Right atrium auricular region (tissue), 2 donors: ENCODE results near the gene VAPA. TPM values are rescaled to one million over a fixed set of nuclear protein-coding genes. Genes with fewer than 3 reads are reported as not detected.
"Not testable (repeated sequence)": the region's sequence is repeated elsewhere in the genome, so short reads cannot be mapped to it uniquely, and the experiment has no call there.

Experiments used
- DNase-seq: peaks from one replicate; pipeline ENCODE4 v3.0.0-alpha.2; 2019; ENCODE audit warnings: low spot score
- H3K27ac ChIP-seq, 2 donors: fragments of 200-600 bp; sonication (generic); 1 replicate in 1 of 2; 2 replicates in 1 of 2; pipeline ENCODE4 v1.5.1; 2016 to 2019
- H3K27me3 ChIP-seq, 2 donors: fragments of 200-600 bp; sonication (generic); one replicate each; pipeline versions ENCODE4 v1.5.1 to v1.6.0; 2017 to 2019
- H3K36me3 ChIP-seq: fragments of 200-600 bp; sonication (generic); one replicate; pipeline ENCODE4 v1.5.1; 2016
- H3K4me1 ChIP-seq, 2 donors: fragments of 200-600 bp; sonication (generic); one replicate each; pipeline versions ENCODE4 v1.5.1 to v1.6.0; 2017 to 2019
- H3K4me3 ChIP-seq, 2 donors: fragments of 200-600 bp; sonication (generic); 1 replicate in 1 of 2; 2 replicates in 1 of 2; pipeline ENCODE4 v1.5.1; 2017 to 2019; ENCODE audit warnings: mild to moderate bottlenecking in 1 of 2, moderate library complexity in 1 of 2
- H3K9me3 ChIP-seq, 2 donors: fragments of 200-600 bp; sonication (generic); one replicate each; pipeline ENCODE4 v1.5.1; 2019
- total RNA-seq, 2 donors: library from RNA; depleted of rRNA; stranded (reverse); fragments of >200 nt; gene quantifications; one replicate each; pipeline ENCODE4 v1.1.0, GENCODE V29; 2016
- TF ChIP-seq, protein P1 (sequence below), 2 donors: fragments of 200-600 bp; sonication (generic); IDR thresholded peaks; one replicate each; pipeline ENCODE4 v1.5.1; 2019; ENCODE audit warnings: antibody characterized with exemption in 2 of 2

VAPA gene
- total RNA-seq, 2 donors from 2014 or later = 213 to 227 TPM

DNA sequence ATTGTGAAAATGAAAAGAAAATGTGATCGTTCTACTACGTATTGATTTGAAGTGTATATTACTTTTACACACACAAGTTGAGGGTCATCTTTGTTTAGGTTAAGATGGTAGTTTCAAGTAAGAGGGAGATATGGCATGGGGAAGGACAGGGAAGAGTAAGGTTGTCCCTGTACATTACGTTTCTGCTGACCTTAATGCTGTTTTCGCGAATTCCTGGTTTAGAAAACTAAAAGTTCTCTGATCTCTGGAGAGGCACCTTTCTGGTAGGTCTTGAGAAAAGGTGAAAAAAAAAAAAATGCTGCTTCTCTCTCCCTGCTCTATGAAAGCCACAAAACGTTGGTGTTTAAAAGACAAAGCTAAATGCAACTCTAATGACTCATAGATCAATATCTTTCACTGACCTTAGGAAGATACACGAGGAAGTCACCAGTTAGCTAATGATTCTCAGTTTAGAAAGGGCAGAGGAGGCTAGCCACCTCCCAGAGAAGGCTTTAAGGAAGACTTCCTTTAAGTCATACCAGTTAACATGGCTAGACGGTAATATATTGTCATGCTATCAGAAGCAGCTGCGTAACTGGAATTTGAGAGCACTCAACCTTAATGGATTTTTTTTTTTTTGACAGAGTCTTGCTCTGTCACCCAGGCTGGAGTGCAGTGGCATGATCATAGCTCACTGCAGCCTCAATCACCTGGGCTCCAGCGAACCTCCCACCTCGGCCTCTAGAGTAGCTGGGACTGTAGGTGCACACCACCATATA is 14.8 kb upstream of the VAPA start:
- Histone ChIP-seq H3K9me3 (no peaks in the 10 kb centered on the region), H3K4me3 (no peak overlapping the region), H3K27ac (no peak overlapping the region), H3K4me1 (no peaks in the 10 kb centered on the region), H3K27me3 (no peaks in the 10 kb centered on the region), H3K36me3 (no peaks in the 10 kb centered on the region)
- no peak for DNase-seq
- TF ChIP-seq, protein P1, sequence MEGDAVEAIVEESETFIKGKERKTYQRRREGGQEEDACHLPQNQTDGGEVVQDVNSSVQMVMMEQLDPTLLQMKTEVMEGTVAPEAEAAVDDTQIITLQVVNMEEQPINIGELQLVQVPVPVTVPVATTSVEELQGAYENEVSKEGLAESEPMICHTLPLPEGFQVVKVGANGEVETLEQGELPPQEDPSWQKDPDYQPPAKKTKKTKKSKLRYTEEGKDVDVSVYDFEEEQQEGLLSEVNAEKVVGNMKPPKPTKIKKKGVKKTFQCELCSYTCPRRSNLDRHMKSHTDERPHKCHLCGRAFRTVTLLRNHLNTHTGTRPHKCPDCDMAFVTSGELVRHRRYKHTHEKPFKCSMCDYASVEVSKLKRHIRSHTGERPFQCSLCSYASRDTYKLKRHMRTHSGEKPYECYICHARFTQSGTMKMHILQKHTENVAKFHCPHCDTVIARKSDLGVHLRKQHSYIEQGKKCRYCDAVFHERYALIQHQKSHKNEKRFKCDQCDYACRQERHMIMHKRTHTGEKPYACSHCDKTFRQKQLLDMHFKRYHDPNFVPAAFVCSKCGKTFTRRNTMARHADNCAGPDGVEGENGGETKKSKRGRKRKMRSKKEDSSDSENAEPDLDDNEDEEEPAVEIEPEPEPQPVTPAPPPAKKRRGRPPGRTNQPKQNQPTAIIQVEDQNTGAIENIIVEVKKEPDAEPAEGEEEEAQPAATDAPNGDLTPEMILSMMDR (IDR thresholded peaks at IDR 0.05) = no peak

DNA sequence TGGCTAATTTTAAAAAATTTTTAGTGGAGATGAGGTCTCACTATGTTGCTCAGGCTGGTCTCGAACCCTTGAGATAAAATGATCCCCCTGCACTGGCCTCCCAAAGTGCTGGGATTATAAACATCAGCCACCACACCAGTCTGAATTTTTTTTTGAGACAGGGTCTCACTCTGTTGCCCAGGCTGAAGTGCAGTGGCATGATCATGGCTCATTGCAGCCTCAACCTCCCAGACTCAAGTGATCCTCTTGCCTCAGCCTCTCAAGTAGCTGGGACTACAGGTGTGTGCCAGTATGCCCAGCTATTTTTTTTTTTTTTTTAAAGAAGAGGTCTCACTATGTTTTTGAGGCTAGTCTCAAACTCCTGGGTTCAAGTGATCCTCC is 14.3 kb upstream of the VAPA start:
- not testable (repeated sequence) for H3K27me3 ChIP-seq, H3K36me3 ChIP-seq, H3K4me3 ChIP-seq, DNase-seq, H3K27ac ChIP-seq, H3K9me3 ChIP-seq, H3K4me1 ChIP-seq

DNA sequence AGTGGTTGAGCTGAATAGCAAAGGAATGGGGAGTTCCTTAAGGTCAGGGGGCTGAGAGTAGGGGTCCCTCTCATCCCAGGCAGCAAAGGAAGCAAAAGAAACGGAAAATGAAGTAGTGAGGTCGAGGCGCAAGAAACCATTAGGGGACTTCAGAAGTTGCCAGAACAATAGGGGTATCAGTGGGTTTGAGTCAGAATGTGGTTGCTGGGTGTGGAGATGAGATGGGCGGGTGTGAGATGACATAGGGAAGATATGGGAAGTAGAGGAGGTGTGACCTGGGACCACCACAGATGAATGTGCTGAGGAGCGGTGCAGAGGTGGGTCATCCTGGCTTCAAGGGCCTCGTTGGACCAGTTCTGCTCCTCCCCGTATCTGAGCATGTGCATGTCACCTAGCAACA is 13.1 kb upstream of the VAPA start:
- H3K27me3 ChIP-seq = no peaks in the 10 kb centered on the region
- H3K4me1 ChIP-seq = no peaks in the 10 kb centered on the region
- no peak overlapping the region for H3K4me3 ChIP-seq
- H3K36me3 ChIP-seq = no peaks in the 10 kb centered on the region
- no peak for DNase-seq
- no peak overlapping the region for H3K27ac ChIP-seq
- TF ChIP-seq, protein P1 (IDR thresholded peaks at IDR 0.05) = no peak
- H3K9me3 ChIP-seq = no peaks in the 10 kb centered on the region

DNA sequence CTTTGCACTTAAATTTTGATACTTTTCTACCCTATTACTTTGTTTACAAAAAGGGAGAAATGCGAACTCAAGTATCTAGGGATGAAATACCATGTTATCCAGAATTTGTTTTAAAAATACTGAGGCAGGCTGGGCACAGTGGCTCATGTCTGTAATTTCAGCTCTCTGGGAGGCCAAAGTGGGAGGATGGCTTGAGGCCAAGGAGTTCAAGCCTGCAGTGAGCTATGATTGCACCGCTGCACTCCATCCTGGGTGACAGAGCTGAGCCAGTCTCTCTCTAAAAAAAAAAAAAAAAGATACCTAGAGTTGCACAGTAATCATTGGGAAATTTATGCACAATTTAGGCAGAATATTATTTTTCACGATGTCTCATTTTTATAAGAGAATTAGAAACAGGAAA is 12.4 kb upstream of the VAPA start:
- Histone ChIP-seq H3K4me1 (no peaks in the 10 kb centered on the region), H3K27me3 (no peaks in the 10 kb centered on the region), H3K9me3 (no peaks in the 10 kb centered on the region), H3K27ac (no peak overlapping the region), H3K36me3 (no peaks in the 10 kb centered on the region), H3K4me3 (no peak overlapping the region)
- DNase-seq = no peak
- TF ChIP-seq, protein P1 (IDR thresholded peaks at IDR 0.05) = no peak

DNA sequence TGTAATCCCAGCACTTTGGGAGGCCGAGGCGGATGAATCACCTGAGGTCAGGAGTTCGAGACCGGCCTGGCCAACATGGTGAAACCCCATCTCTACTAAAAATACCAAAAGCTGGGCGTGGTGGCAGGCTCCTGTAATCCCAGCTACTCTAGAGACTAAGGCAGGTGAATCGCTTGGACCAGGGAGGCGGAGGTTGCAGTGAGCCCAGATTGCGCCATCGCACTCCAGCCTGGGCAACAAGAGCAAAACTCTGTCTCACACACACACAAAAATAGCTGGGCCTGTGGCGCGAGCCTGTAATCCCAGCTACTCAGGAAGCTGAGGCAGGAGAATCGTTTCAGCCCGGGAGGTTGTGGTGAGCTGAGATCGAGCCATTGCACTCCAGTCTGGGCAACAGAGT is 11.6 kb upstream of the VAPA start:
- not testable (repeated sequence) for H3K4me3 ChIP-seq, H3K4me1 ChIP-seq, H3K9me3 ChIP-seq, H3K36me3 ChIP-seq, H3K27me3 ChIP-seq, DNase-seq, H3K27ac ChIP-seq

DNA sequence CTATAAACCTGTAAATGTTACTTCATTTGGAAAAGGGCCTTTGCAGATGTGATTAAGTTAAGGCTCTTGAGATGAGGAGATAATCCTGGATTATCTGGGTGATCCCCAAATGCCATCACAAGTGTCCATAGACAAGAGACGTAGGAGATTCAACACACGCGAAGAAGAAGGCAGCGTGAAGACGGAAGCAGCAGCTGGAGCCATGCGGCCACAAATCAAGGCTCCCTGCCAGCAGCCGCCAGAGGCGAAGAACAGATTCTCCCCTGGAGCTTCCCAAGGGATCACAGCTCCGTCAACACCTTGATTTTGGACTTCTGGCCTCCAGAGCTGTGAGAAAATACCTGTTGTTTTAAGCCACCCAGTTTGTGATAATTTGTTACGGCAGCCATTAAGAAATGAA is 11.0 kb upstream of the VAPA start:
- no peaks in the 10 kb centered on the region for H3K4me1 ChIP-seq
- no peaks in the 10 kb centered on the region for H3K9me3 ChIP-seq
- no peak overlapping the region for H3K4me3 ChIP-seq
- DNase-seq = no peak
- no peaks in the 10 kb centered on the region for H3K36me3 ChIP-seq
- TF ChIP-seq, protein P1 (IDR thresholded peaks at IDR 0.05) = no peak
- no peak overlapping the region for H3K27ac ChIP-seq
- H3K27me3 ChIP-seq = no peaks in the 10 kb centered on the region

DNA sequence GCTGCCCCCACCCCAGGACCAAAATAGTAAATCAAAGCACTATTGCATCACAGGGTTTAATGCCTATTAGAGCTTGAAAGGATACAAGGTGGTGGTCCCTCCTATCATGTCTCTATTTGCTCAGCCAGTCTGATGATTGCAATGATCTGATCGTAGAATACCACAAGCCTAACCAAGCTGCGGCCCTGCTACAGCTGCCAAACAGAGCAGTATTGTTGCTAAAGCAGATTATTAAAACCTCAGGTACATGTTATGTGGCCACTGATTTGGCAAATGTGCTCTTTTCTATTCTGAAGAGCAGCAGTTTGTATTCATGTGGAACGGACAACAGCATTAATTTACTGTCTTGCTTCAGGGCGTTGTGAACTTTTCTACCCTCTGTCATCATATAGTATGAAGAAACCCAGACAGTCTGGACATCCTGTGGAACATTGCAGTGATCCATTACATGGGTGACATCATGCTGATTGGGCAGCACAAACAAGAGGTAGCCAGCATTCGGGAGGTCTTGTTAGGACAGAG is 8.4 kb upstream of the VAPA start:
- H3K9me3 ChIP-seq = no peaks in the 10 kb centered on the region
- H3K27me3 ChIP-seq = no peaks in the 10 kb centered on the region
- H3K27ac ChIP-seq = no peak overlapping the region
- H3K4me3 ChIP-seq = no peak overlapping the region
- H3K4me1 ChIP-seq = no peaks in the 10 kb centered on the region
- TF ChIP-seq, protein P1 (IDR thresholded peaks at IDR 0.05) = no peak
- DNase-seq = no peak
- no peaks in the 10 kb centered on the region for H3K36me3 ChIP-seq
